ENCODE results near the gene ZCRB1.
"Not testable (repeated sequence)": the region's sequence is repeated elsewhere in the genome, so short reads cannot be mapped to it uniquely, and the experiment has no call there.

The ZCRB1 gene

GRCh38 chr12:42325653-42326474, at the start of gene ZCRB1, which contains the start of gene PPHLN1:
Gene ZCRB1, minus strand, starts transcription at chr12:42326094. Its CDS starts 1,992 bp downstream, at chr12:42324102.
Gene PPHLN1, plus strand, starts transcription at chr12:42326167. Its CDS starts 9,736 bp downstream, at chr12:42335903.
- peak; percentile 96 for DNase-seq

GRCh38 chr12:42373669-42374068, 47.8 kb upstream of the ZCRB1 start:
- no peak for DNase-seq

- DNase-seq = peak; percentile 89
These were observed 46.4 kb upstream of the ZCRB1 start for GRCh38 chr12:42372154-42372791.

GRCh38 chr12:42370013-42370412, 44.1 kb upstream of the ZCRB1 start:
- no peak for DNase-seq

- no peak for DNase-seq
These were observed 39.6 kb upstream of the ZCRB1 start for GRCh38 chr12:42365486-42365885.

GRCh38 chr12:42364692-42365091, 38.8 kb upstream of the ZCRB1 start:
- DNase-seq = no peak

GRCh38 chr12:42362647-42363260, 36.9 kb upstream of the ZCRB1 start:
- no peak for DNase-seq

- no peak for DNase-seq
These were observed 36.2 kb upstream of the ZCRB1 start for GRCh38 chr12:42361909-42362646.

- no peak for DNase-seq
These were observed 35.0 kb upstream of the ZCRB1 start for GRCh38 chr12:42360747-42361403.

GRCh38 chr12:42356344-42356743, 30.4 kb upstream of the ZCRB1 start:
- DNase-seq = no peak

- not testable (repeated sequence) for DNase-seq
These were observed 24.1 kb upstream of the ZCRB1 start for GRCh38 chr12:42350021-42350407.

GRCh38 chr12:42349119-42350020, 23.5 kb upstream of the ZCRB1 start:
- DNase-seq = not testable (repeated sequence)

- no peak for DNase-seq
These were observed 20.6 kb upstream of the ZCRB1 start for GRCh38 chr12:42346403-42347002.

- no peak for DNase-seq
These were observed 17.8 kb upstream of the ZCRB1 start for GRCh38 chr12:42343721-42344120.

- DNase-seq = no peak
These were observed 16.1 kb upstream of the ZCRB1 start for GRCh38 chr12:42342028-42342427.

- DNase-seq = peak; percentile 15
These were observed 12.4 kb upstream of the ZCRB1 start for GRCh38 chr12:42338280-42338679.

- DNase-seq = no peak
These were observed 10.4 kb upstream of the ZCRB1 start for GRCh38 chr12:42336286-42336685.

GRCh38 chr12:42332301-42333285, 6.7 kb upstream of the ZCRB1 start:
- DNase-seq = peak; percentile 82

- peak; percentile 59 for DNase-seq
These were observed 4.2 kb upstream of the ZCRB1 start for GRCh38 chr12:42330097-42330496.

- DNase-seq = no peak
These were observed 1.3 kb upstream of the ZCRB1 start for GRCh38 chr12:42327227-42327590.
